ENCODE data around the gene FBP1.

DNA sequence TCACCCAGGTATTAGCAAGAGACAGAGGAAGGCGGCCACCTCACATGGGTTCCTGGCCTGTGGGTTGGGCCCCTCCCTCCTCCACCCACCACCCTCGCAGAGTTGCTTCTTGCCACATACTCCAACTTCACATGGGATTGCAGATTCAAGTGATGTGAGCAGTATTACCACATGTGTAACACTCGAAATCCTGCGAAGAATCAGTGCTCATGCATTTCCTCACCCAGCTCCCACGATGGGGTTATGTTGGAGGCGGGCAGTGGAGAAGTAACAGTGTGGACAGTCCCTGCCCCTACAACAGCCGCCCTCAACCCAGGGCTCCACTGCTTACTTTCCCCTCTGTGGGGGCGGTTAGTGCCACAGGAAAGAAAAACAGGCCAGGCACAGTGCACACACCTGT, 3.9 kb upstream of the FBP1 start:
- TF ChIP-seq, protein P1, sequence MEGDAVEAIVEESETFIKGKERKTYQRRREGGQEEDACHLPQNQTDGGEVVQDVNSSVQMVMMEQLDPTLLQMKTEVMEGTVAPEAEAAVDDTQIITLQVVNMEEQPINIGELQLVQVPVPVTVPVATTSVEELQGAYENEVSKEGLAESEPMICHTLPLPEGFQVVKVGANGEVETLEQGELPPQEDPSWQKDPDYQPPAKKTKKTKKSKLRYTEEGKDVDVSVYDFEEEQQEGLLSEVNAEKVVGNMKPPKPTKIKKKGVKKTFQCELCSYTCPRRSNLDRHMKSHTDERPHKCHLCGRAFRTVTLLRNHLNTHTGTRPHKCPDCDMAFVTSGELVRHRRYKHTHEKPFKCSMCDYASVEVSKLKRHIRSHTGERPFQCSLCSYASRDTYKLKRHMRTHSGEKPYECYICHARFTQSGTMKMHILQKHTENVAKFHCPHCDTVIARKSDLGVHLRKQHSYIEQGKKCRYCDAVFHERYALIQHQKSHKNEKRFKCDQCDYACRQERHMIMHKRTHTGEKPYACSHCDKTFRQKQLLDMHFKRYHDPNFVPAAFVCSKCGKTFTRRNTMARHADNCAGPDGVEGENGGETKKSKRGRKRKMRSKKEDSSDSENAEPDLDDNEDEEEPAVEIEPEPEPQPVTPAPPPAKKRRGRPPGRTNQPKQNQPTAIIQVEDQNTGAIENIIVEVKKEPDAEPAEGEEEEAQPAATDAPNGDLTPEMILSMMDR (conservative IDR thresholded peaks at IDR 0.05; ENCODE audit: low read length) = no peak
- TF ChIP-seq EZH2phosphoT487 (IDR thresholded peaks at IDR 0.05; ENCODE audit: borderline replicate concordance) = no peak

All from Loucy (cell line).